CD4-positive, alpha-beta T cell treated with Interleukin-17A for 4 hours (primary cell): ENCODE data around the gene DCC.

Experiments used
- DNase-seq: peaks from one replicate; pipeline ENCODE4 v3.0.0-alpha.2; 2020; ENCODE audit warnings: mixed read lengths

The DCC gene

DNA sequence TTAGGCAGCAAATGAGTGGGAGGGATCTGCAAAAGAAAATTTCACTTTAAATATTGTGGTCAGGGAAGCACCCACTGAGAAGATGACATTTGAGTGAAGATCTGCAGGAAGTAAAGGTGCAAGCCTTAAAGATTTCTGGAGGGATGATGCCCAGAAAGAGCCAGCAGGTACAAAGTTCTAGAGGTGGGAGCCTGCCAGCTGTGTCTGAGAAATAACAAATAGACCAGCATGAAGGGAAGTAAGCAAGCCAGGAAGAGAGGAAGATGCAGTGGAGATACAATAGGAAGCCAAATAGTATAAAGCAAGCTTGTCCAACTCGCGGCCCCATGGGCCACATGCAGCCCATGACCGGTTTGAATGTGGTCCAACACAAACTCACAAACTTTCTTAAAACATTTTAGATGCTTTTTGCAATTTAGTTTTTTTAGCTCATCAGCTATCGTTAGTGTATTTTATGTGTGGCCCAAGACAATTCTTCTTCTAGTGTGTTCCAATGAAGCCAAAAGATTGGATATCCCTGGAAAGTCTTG, 489.9 kb downstream of the DCC start:
- DNase-seq: no peak

DNA sequence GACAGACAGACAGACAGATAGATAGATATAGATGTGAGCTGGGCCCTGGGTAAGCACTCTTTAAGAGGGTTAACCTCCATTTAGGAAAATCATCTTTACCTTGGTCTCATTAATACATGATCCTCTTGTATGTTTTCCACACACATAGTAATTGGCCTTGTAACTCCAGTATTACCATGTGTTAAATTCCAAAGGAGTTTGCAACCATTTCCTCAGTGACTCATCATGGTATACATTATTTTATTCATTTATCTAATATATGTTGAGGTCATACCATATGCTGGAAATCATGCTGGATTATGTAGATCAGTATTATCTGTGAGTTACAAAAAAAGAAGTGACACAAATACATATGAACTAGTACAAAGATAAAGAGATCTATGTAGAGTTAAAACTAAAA, 504.3 kb downstream of the DCC start:
- DNase-seq: no peak

DNA sequence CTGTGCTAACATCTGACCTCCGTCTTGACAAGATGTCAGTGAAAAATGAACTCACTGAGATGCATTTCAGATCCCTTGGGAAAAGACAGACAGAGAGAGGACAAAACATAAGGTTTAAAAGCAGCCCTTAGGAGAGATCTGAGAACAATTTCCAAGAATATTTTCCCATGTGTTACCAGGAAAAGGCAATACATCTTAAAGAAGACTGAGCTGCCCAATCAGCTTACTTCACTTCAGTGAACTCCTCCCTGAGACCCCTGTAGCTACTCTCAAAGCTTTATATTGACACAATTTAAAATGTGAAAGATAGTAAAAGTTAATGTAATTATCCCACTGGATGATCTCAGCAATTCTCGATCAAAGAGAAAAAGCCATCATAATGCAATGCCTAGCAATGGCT, 505.0 kb downstream of the DCC start:
- no peak for DNase-seq

DNA sequence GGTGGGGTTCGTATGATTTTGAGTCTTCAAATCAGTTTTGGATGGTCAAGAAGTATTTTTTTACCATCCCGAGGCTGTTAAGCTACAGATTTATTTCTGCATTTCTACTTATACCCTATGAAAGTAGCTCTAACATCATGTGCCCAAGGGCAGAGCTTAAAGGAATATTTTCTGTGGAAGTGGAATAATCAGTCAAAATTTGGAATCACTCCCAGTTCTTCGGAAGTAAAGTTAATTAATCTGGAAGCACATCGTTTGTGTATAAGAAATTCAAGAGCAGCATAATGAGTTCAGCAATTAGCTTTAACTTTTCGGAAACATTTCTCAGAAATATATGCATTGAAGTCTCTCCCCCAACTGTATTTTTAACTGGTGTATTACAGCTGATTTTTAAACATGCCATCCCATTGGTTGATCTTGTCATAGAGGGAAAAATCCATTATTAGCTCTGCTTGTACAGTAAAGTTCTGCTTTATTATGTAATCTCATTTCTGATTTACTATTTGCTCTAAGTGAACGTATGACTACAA, 510.1 kb downstream of the DCC start:
- no peak for DNase-seq

DNA sequence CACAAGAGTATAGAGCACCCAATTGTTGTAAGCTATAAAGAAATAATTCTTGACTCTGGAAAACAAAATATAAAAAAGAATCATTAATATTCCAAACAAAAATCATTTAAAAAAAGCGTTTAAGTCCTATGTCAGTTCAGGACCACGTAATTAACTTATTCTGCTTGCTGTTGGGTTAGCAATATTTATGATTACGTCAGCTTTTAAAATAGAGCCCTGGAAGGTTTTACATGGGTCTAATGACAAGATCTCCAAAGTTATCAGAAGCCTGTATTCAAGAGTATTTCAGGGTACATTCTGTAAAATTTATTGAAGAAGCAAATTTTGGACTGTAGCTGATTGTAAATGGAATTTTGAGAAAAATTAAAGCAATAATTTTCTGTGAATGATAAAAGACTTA, 521.6 kb downstream of the DCC start:
- no peak for DNase-seq

DNA sequence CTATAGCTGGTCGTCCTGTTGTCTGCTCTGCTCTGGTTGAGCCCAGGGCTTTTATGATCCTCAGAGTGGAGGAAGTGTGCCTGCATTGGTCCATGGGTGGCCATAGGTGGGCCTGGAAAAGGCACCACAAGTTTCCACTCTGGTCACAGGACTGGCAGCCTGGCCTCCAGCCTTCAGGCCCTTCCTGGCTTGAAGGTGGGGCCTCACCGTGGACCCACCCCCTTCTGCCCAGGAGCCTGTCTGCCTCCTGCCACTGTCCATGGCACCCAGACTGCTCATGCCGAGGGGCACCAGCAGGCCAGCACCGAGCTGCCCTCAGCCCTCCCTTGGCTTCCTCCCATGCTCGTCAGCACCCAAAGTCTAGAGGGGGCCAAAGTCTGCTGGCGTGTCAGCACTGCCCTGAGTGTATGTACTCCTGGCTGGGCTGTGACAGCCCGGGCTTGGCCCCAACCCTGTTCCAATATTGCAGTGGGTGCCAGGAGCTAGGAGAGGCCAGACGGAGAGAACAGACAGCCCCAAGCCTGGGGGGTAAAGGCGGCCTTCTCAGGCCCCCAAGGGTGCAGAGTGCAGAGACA, 529.4 kb downstream of the DCC start:
- DNase-seq: no peak

DNA sequence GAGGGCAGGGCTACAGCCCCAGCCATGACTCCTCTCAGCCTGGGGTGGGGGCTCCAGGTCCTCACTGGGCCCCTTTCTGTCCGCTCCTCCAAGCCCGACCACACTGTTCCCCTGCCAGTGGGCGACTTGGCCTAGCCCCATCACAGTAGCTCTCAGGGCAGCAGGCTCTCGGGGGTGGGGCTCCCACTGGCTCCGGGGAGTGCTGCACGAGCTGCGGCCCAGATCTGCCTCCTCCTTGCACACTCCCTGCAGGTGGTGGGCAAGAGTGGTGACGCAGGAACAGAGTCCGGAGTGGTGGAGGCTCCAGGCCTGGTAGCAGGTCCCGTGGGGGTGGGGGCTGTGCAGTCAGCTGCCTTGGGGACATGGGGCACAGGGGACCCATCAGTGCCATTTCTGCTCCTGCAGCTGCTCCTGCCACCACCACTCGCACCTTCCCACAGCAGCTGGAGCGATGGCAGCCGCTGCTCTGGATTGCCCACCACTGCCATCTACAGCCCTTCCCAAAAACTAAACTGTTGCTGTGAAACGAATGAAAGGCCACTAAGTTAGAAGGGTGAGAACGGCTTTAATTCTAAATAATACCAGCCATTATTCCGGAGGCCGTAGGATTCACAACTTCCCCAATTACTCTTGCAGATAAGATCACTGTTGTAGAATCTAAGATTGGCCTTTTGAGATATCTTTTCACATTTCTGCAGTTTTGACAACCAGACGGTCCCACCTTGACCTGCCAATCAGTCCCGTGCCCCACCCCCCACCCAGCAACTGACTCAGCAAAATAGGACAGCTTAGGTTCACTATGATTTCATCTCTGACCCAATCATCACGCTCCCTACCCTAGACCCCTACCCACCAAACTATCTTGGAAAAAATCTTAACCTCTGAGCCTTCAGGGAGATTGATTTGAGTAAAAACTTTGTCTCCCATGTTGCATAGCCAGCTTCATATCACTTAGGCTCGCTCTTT, 530.2 kb downstream of the DCC start:
- no peak for DNase-seq

DNA sequence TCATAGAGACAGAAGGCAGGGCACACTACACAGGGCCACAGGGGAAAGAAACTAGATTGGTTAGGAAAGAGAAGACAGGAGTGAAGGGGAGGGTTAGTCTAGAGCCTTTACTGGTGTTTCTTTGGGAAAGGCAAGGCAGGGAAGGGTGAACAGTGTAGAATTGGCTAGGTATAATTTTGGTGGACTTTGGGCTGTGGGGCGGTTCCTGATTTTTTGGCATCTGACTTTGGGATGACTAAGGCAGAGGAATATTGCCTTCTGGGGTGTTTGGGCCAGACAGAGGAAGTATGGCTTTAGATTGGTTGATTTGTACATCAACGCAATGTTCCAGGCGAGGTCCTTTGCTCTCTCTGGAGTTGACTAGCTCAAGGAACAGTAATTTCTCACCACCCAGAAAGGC, 534.8 kb downstream of the DCC start:
- DNase-seq: no peak

DNA sequence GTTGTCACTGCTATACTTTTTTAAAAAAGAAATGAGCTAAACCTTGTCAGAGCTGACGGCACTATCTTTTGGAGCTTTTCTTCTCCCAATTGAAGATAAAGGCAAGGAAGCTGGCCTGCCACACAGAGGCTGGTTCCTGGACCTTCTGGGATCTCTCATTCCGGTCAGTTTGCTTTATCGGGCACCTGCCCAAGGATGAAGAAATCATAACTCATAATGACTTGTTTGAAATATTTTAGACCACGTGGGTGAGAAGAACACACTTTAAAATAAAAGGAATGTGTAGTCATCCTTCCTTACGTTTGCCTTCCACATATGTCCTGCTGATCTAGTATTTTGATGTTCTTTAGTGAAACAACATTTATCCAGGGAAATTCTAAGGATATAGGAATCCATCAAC, 535.7 kb downstream of the DCC start:
- DNase-seq: no peak

DNA sequence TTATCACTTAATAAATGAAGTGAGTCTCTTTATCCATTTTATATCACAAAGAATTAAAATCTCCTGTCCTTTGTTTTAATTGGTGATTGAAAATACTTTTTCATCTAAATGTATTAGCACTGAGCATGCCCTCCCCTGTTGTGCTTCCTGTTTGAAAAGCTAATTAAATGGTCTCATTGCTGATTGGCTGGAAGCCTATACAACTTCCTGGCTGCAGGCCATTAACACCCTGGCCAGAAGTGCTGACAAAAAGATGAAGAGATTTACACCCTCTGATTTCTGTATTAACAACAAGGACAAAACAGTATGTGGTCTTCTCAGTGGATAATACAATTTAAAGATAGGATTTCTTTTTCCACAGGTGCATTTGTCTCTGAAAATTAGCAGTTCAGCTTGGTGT, 548.0 kb downstream of the DCC start:
- no peak for DNase-seq

DNA sequence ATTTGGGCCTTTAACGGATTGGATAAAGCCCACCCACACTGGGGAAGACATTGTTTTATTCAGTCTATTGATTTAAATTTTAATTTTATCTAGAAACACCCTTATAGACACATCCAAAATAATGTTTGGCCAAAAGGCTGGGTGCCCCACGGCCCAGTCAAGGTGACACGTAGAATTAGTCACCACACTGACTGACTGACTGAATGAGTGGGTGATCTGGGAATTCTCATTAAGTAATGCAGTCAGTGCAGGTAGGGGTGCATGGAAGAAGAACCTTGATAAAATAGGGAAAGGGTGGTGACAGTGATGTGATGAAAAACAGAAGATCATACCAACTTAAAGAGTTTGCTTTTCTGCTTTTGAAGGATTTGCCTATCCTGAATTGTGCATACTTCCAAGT, 554.8 kb downstream of the DCC start:
- no peak for DNase-seq

DNA sequence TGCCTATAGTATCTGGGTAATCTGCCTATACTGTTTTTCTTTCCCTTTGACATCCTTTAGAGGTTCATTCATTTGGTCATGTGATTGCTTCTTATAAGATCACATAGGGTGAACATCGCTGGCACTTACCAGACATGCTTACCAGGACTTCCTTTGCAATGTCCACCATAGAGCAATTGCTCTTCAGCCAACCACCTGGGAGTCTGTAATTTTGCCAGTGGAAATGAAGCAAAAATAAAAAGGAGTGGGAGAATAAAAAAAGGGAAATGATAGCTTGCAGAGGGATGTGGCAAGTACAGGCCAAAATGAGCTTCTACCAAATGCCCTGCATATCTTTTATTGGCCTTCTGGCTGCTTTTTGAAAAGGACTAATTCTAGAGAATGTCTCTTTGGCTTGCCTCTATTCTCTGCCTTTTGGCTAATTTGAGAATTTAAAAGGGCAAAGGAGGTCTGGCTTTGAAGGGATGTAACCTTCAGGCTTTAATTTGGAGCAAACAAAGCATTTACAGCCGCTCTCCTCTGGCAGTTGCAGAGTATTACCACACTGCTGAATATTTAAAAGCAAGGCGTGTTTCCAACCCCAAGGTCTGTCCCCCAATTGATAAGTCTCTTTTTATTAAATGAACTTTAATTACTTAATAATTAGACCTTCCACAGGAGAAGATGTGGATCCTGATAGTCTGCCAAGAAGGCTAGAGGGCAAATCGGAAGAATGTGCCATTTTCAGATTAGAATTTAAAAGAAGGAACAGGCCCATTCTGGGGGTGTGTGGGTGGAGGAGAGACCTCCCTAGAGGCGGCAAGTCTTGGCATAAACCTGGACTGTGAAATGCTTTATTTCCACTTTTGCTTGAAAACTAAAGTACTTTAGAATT, 557.9 kb downstream of the DCC start:
- no peak for DNase-seq

DNA sequence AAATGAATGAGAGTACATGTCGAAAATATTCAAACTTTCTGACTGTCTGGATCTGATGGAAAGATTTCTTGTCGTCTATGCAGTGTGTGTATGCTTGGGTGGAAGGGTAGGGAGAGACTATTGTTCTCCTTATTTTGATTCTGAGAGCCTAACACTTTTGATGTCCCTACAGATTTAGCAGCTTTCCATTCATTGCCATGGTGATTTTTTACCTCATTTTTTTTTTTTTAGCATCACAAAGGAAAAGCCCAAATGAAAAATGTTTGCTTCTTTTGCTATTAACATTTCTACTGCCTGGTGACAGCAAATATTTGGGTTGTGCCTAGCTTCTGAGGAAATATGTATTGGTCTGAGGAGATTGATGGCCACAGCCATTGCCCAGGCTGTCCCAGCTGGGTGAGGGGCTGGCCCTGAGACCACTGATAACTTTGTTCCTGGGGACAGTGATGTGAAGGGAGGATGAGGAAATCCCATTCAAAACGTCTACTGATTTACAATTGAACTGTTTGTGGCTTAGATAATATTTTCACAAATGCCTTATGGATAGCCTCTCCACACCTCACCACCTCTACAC, 558.6 kb downstream of the DCC start:
- DNase-seq: no peak

DNA sequence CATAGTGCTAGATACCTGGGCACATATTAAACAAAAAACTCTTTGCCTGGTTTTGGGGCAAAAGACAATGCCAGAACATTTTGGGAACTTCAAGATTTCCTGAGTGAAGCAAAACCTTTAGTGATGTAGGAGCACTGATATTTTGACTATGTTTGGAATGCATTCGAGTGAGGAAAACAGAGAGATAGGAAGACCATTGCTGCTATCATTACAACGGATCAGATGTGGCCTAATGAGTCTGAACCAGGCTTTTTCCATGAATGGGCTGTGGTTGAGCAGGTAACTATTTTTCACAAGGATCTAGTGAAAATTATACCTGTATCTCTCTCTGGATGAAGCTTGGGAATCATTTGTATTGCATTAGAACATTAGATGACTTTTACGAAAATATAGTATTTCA, 562.2 kb downstream of the DCC start:
- no peak for DNase-seq

DNA sequence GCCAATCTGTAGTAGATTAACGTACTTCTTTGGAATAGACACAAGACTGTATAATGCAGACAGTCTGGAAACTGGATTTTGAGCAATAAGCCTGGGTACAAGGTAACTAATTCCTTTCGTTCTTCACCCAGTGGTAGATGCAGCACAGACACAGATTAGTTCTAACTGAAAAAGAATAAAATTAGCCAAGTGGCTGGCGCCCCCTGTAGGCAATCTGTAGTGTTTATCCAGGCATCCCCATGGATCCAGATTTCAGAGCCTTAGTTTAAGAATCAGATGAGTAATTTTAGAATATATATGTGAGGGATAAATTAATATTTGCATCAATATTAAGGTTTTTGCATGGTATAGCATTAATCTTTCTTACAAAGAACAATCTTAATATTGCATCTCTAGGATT, 563.9 kb downstream of the DCC start:
- no peak for DNase-seq

DNA sequence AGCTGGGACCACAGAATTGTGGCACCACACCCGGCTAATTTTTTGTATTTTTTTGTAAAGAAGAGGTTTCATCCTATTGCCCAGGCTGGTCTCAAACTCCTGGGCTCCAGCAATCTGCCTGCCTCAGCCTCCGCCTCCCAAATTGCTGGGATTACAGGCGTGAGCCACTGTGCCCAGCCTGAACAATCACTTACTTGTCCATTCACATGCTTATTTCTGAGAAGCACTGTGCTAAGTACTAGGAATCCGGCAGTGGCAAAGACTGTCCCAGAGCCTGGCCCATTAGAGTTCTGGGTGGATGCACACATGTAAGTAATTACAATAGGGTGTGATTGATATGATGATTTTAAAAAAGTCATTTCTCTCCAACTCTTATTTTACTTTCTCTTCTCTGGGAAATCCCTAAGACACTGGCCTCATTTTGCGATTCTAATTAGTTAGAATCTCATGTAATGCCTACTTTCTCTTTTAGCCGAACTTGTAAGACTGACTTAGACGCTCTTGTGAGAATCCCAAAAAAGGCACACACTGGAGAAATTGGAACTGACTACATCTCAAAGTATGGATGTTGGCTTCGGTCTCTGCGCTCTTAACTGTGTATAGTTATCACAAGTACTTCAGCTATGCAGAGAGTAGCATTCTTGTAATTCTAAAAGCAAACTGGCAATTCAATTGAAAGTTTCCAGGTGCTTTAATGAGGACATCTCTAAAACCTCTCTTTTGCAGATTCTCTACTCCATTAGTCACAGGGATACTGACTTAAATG, 567.7 kb downstream of the DCC start:
- no peak for DNase-seq

DNA sequence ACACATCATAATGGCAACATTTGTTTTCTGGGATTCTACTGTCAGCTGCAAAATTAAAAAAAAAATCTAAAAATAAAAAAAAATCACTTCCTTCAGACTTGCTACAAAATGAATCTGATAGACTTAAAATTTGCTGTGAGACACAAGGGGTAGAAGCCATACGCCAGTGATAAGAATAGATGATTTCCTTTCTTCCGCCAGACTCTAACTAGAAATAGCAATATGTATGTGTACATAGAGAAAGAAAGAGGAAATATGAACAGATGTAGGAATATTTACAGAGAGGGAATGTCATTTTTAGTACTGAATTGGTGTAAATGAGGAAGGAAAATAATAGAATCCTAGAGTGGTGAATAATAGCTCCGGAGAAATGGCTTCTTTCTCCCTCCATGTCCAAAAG, 574.2 kb downstream of the DCC start:
- DNase-seq: no peak

DNA sequence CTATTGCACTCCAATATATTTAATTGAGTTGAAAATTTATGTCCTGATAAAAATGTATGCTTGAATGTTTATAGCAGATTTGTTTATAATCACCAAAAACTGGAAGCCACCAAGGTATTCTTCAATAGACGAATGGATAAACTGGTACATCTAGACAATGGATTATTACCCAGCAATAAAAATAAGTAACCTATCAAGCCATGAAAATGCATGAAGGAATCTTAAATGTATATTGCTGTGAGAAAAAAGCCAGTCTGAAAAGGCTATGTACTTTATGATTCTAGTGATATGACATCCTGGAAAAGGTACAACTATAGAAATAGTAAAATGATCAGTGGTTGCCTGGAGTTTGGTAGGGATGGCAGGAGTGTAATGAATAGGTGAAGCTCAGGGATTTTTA, 580.7 kb downstream of the DCC start:
- DNase-seq: no peak

DNA sequence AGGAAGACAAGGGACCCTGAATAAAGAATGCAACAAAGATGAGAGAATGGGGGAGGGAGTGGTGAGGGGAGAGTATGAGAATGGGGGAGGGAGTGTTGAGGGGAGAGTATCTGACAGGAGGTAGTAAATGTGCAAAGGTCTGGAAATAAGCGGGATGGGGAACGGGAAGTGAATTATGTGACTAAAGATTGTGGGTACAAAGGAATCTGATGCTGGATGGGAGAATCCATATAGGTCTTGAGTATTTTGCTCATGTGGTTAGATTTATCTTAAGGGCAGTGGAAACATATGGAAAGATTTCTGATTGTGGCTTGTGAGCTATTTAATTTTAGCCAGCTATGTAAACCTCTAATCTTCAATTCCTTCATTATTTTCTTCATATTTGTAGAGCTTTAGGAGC, 593.4 kb downstream of the DCC start:
- no peak for DNase-seq

DNA sequence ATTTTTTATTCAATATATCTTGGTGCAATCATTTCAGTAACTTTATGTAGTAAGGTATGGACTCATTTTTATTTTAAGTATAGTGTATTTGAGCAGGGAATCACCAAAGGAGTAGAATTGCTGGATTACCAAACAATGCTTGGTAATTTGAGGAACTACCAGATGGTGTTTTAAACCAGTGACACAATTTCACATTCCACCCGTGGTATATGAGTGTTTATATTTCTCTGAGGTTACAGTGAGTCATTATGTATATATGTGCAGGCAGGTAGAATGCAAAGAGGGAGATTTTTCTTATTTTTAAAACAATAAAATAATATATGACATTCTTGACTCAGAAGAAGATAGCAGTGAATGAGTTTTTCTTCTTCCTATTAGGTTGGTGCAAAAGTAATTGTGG, 596.9 kb downstream of the DCC start:
- DNase-seq: no peak

DNA sequence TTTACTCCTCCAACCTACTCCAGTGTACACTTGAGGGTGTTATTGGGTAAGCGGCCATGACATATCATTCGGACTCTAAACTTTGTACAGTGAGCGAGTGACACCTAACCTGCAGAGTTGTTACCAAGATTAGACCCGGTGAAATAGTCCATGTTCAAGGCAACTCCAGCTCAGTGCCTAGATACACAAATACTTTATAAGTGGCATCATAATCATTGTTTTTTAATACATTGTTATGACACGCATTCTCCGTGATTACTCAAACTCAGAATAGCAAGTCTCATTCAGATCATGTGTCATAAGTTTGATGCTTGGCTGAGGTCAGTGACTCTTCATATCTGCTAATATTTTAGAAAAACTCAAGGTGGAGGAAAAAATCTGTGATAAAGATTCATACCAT, 597.8 kb downstream of the DCC start:
- no peak for DNase-seq

DNA sequence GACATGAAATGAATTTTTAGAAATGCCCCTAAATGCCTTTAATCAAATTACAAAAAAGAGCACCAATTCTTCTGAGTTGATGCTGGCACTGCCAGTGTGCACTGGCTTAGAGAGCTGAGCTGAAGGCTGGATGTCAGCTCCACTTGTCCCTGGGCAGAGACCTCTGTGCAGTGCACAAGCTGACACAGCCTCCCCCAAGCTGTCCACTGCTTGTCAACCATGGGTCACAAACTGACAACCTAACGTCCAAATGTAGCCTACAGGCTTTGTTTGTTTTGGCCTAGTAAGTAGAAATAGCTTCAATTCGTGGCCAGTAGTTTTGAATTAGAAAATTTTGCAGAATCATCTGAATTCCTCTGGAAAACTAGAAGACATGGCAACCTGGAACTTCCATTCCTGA, 605.6 kb downstream of the DCC start:
- DNase-seq: no peak
